Adipocyte (in vitro differentiated cells): Measurements from ENCODE around the gene MRPL14.
A peak's percentile ranks its signal among the peaks of the same experiment; 100 is the strongest.

Experiments used
- DNase-seq: peaks from one replicate; pipeline ENCODE4 v3.0.0-alpha.2; 2015; ENCODE audit warnings: low read depth
- H3K27me3 ChIP-seq: replicated peaks from 2 replicates; pipeline ENCODE4 v1.7.0; 2013; ENCODE audit warnings: mild to moderate bottlenecking, low read length, moderate library complexity; ENCODE audit not compliant: control insufficient read depth, insufficient read depth
- H3K36me3 ChIP-seq: 2 replicates; pipeline ENCODE4 v1.7.0; 2013; ENCODE audit warnings: low read length, mild to moderate bottlenecking, moderate library complexity; ENCODE audit not compliant: control insufficient read depth, insufficient read depth, severe bottlenecking
- H3K4me1 ChIP-seq: 2 replicates; pipeline ENCODE4 v1.7.0; 2013; ENCODE audit warnings: mild to moderate bottlenecking, low read length, moderate library complexity; ENCODE audit not compliant: control insufficient read depth, insufficient read depth
- H3K4me3 ChIP-seq: 2 replicates; pipeline ENCODE4 v1.7.0; 2013; ENCODE audit warnings: mild to moderate bottlenecking, low read length, moderate library complexity
- H3K9ac ChIP-seq: 2 replicates; pipeline ENCODE4 v1.7.0; 2013; ENCODE audit warnings: mild to moderate bottlenecking, low read length, moderate library complexity
- H3K9me3 ChIP-seq: 2 replicates; pipeline ENCODE4 v1.7.0; 2013; ENCODE audit warnings: mild to moderate bottlenecking, low read length, moderate library complexity; ENCODE audit not compliant: control insufficient read depth

MRPL14 gene

DNA sequence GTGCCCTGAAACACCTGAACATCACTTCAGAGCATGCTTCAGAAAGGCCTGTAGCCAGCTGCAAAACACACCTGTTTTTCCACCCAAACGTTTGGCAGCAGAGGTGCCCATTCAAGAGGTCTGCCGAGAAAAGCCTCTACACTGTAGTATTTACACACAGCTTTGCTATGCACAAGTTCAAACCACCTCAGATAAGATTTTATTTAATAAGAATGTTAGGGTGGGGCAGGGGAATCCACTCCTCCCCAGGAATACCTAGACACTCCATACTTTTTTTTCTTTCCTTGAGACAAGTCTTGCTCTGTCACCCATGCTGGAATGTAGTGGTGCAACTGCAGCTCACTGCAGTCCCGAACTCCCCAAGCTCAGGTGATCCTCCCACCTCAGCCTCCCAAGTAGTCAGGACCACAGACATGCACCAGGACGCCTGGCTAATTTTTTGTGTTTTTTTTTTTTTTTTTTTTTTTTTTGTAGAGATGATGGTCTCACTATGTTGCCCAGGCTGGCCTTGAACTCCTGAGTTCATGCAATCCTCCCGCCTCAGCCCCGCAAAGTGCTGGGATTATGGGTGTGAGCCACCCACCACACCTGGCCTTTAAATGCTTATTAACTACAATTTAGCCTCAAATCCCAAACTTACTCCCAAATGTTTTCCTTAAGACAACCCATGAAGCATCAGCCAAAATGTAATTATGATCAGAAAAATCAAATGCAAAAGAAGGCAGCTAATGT, 9.7 kb downstream of the MRPL14 start:
- Histone ChIP-seq H3K36me3 (peaks cover 25% of the 10 kb centered on the region), H3K4me3 (peak overlapping the region; percentile 68), H3K27me3 (no peaks in the 10 kb centered on the region), H3K9me3 (no peaks in the 10 kb centered on the region), H3K4me1 (peaks cover 38% of the 10 kb centered on the region), H3K9ac (no peak overlapping the region)
- DNase-seq = no peak

DNA sequence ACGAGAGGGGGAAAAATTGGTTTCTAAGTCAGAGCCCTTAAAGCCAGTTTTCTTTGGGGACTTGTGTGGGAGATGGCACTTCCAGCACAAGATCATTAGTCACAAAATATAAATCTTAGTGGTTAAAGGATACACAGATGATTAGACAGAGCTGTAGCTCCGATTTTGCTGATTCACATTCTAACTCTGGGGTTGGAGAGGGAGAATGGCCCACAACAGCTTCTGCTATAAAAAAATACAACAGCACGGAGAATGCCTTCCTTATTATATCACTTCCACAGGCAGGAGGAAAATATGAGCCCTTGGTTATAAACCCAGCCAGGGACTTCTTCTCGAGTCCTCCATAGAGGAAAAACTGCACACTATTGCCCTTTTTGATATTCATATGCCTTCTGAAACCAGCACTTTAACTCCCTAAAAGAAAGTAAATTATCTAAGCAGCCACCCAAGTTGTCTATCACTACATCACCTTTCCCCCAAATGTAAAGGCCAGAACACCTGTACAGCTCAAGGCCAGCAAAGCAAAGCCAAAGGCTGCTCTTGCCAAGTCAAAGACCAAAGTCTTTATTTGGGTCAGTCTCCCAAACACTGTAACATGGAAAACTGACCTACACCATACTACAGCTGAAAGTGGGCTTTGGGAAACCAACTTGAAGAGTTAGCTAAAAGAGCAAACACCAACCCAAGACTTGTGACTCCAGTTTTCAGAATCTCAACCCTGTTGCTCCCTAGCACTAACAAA, 10.4 kb downstream of the MRPL14 start:
- peak overlapping the region; percentile 67 for H3K9ac ChIP-seq
- DNase-seq = peak; percentile 82
- H3K27me3 ChIP-seq = no peaks in the 10 kb centered on the region
- peak overlapping the region; percentile 68 for H3K4me3 ChIP-seq
- H3K36me3 ChIP-seq = peaks cover 32% of the 10 kb centered on the region
- H3K4me1 ChIP-seq = peaks cover 35% of the 10 kb centered on the region
- H3K9me3 ChIP-seq = no peaks in the 10 kb centered on the region

DNA sequence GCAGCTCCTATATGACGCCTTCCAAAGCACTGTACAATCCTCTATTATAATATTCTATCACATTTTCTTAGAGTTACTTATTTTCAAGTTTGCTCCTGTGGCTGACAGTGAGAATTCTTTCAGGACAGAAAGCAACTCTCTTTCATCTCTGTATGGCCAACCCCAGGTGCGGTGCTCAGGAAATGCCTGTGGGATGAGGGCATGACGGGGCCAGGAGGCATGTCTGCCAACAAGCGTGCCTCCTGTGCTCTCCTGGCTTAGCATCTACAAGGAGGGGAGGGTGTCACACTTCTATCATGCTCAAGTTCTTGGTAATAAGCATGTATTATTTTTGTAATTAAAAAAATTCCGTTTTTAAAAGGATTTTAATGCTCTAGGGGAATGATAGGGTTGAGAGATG, 11.4 kb downstream of the MRPL14 start:
- Histone ChIP-seq H3K36me3 (peaks cover 41% of the 10 kb centered on the region), H3K4me1 (peaks cover 35% of the 10 kb centered on the region), H3K27me3 (no peaks in the 10 kb centered on the region), H3K9ac (peak overlapping the region; percentile 67), H3K9me3 (no peaks in the 10 kb centered on the region), H3K4me3 (peak overlapping the region; percentile 68)
- DNase-seq = no peak

DNA sequence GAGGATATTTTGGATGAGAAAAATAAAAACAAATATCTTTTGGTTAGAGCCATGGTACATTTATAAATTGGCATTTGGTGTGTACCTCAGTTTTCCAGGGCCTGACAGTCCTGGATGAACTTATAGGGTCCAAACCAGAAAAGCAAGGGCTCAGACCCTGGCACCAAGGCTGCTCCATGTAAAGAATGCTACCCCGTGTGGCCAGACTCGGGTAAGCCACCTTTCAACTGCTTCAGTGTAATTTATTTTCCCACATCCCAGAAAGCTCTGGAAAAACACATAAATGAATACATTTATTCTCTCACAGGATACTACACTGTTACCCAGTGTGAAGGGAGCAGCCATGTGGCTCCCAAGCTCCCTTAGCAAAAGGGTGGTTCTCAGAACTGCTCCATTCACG, 13.8 kb downstream of the MRPL14 start:
- no peak overlapping the region for H3K9ac ChIP-seq
- H3K36me3 ChIP-seq = peaks cover 54% of the 10 kb centered on the region
- H3K4me1 ChIP-seq = peaks cover 27% of the 10 kb centered on the region
- DNase-seq = no peak
- H3K9me3 ChIP-seq = no peaks in the 10 kb centered on the region
- H3K27me3 ChIP-seq = no peaks in the 10 kb centered on the region
- H3K4me3 ChIP-seq = no peak overlapping the region

DNA sequence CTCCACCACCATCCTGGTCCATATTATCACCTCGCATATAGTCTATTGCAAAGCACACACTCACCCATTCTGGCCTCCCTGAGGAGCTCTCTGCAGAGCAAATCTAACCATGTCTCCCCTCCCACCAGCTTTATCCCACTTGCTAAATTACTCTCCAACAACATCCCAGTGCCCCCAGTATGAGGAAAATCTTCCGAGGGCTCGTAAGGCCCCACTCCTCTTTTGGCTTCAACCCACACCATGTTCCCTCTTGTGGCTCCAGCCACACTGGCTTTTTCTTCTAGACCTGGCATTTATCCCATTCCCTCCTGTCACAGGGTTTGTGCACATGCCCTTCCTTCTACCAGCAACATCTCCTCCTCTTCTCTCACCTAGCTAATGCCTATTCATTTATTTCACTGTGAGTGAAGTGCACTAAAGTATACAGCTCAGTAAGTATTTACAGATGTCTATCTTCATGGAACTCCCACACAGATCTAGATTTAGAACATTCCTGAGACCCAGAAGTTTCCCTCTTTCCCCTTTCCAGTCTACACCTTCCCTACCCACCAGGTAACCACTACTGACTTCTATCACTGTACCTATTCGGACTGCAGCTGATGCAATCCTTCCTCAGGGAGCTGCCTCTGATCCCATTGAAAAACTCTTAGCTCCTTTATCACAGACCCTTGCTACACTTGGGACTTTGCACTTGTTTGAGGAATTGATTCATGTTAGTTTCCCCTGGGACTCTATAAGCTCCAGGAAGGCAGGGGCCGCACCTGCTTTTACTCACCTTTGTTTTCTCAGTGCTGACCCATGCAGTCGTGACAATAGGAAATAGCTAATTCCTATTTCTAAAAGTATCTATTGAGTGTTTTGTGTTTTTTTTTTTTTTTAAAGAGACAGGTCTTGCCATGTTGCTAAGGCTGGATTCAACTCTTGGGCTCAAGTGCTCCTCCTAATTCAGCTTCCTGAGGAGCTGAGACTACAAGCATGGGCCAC, 15.5 kb downstream of the MRPL14 start:
- Histone ChIP-seq H3K9me3 (no peaks in the 10 kb centered on the region), H3K36me3 (peaks cover 60% of the 10 kb centered on the region), H3K4me1 (peaks cover 17% of the 10 kb centered on the region), H3K9ac (no peak overlapping the region), H3K4me3 (no peak overlapping the region), H3K27me3 (no peaks in the 10 kb centered on the region)
- DNase-seq = no peak

DNA sequence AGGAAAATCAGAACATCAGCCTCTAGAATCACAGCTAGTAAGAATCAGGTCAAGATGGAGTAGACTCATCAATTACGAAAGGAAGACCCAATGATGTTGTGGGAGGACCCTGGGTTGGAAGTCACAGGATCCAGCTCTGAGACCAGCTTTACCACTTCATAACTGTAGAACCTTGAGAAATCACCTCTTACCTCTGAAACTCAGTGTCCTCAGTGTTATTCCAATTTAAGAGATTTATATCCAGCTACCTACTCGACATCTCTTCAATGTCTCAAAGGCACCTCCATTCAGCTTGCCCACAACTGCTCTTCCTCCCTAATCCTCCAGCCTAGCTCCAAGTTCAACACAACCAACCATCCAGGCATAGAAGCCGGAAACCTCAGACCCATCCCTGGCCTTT, 16.3 kb downstream of the MRPL14 start:
- Histone ChIP-seq H3K4me1 (peaks cover 17% of the 10 kb centered on the region), H3K36me3 (peaks cover 60% of the 10 kb centered on the region), H3K4me3 (no peak overlapping the region), H3K27me3 (no peaks in the 10 kb centered on the region), H3K9ac (no peak overlapping the region), H3K9me3 (no peaks in the 10 kb centered on the region)
- DNase-seq = no peak

DNA sequence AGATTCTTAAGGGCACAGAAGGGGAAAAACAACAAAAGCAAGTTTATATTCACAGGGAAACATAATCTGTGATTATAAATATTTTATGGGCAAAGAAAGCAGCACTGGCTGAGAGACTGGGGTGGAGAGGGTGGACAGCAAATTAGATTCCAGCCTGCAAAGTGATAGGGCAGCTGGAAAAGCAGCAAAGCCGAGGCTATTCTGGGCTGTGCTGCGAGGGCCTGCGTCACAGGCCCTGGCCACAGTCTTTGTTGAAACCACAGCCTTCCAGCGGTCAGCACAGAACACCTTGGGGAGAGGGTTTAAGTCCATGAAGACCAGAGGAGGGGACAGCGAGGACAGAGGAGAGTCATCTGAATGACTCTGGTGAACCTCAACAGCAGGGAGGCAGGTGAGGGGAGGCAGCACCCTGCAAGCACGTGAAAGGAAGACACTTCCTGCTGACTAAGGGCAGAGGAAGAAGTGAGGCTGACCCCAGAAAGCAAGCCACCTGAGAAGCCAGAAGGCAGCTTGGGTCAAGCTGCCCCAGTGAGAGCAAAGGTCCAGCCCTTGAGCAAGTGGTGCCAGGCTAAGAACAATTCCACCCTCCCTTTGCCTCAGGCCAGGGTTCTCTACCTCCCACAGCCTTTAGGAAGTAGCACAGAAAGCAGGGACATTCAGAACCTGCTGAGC, 17.1 kb downstream of the MRPL14 start:
- no peak overlapping the region for H3K4me3 ChIP-seq
- H3K4me1 ChIP-seq = peaks cover 17% of the 10 kb centered on the region
- no peak overlapping the region for H3K9ac ChIP-seq
- no peak for DNase-seq
- H3K9me3 ChIP-seq = no peaks in the 10 kb centered on the region
- peaks cover 56% of the 10 kb centered on the region for H3K36me3 ChIP-seq
- H3K27me3 ChIP-seq = no peaks in the 10 kb centered on the region

DNA sequence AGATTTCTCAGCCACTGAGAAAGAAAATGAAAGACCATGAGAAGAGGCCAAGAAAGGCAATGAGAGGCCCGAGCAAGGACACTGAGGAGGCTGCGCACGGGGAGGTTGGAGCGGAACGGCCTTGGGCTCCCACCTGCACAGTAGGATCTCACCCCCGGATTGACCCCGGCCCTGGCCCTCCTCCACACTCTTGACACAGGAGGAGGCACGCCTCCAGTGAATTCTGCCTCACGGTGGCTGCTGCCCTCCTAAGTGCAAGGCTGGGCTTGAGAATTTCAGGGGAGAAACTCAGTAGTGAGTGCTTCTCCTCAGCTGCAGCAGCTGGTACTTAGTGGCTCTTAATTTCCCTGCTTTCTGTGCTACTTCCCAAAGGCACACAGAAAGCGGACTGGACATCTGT, 18.0 kb downstream of the MRPL14 start:
- H3K27me3 ChIP-seq = no peaks in the 10 kb centered on the region
- peaks cover 17% of the 10 kb centered on the region for H3K4me1 ChIP-seq
- H3K36me3 ChIP-seq = peaks cover 56% of the 10 kb centered on the region
- H3K4me3 ChIP-seq = no peak overlapping the region
- DNase-seq = no peak
- no peaks in the 10 kb centered on the region for H3K9me3 ChIP-seq
- no peak overlapping the region for H3K9ac ChIP-seq

DNA sequence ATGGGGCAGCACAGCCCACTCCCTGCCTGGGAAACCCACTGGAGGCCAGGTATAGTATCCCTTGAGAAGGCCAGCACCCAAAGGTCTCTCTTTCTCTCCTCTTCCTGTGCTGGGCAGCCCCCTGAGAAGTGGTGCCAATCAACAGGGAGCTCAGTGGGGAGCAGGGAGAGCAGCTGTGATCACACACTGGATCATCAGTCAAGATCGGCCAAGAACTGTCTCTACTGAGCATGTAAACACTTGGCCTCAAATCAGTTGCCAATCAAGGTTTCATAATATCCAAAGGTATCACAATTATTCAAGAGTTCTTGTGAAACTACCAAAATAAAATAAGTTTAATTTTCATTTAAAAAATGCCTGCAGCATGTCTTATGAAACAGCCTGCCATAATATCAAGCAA, 18.8 kb downstream of the MRPL14 start:
- Histone ChIP-seq H3K4me1 (peaks cover 17% of the 10 kb centered on the region), H3K9ac (no peak overlapping the region), H3K9me3 (no peaks in the 10 kb centered on the region), H3K4me3 (no peak overlapping the region), H3K27me3 (no peaks in the 10 kb centered on the region), H3K36me3 (peaks cover 56% of the 10 kb centered on the region)
- no peak for DNase-seq

DNA sequence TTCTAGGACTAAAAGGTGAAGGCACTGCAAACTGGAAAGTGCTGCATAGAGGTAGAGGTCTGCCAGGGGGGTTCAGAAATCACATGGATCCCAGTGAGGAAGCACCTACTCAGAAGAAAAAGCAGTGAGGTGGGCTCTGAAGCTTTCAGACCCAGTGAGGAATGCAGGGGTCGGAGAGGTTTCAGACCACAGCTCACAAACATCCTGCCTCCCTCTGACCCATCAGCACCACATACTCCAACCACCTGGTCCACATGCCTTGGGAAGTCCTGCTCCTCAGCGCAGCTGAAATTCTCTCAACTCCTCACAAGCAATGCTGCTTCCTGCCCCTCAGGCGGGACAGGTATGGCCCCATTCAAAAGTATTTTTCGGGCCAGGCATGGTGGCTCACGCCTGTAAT, 20.2 kb downstream of the MRPL14 start:
- Histone ChIP-seq H3K4me3 (no peak overlapping the region), H3K9ac (no peak overlapping the region), H3K4me1 (peaks cover 17% of the 10 kb centered on the region), H3K27me3 (no peaks in the 10 kb centered on the region), H3K36me3 (peaks cover 44% of the 10 kb centered on the region), H3K9me3 (no peaks in the 10 kb centered on the region)
- no peak for DNase-seq
